IPS DF 4.7 (cell line): ENCODE results near the gene NPY5R.

Source experiments
- DNase-seq: peaks from one replicate; pipeline ENCODE4 v3.0.0-alpha.2; 2013; ENCODE audit warnings: low spot score; ENCODE audit errors: extremely low read depth

NPY5R gene

DNA sequence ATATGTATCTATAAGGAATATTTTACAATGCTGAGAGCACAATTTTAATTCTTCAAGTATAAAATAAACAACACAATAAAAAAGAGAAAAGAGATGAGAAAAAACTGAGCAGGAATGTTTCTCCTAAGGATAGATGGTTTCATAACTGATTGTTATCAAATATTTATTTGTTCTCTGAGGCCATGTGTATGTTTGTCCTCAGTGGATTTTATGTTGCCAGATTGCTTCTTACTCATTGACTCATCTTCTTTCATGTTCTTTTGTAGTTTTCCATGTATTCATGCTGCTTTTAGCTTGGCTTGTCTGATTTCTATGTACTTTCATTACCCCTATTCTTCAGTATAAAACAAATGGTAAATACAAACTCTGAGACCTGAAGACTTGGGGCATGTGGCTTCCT, 41.2 kb downstream of the NPY5R start:
- DNase-seq: no peak

- DNase-seq: no peak
These were observed 41.8 kb downstream of the NPY5R start for GRCh38 chr4:163385466-163385865.

- no peak for DNase-seq
These were observed 48.1 kb downstream of the NPY5R start for GRCh38 chr4:163391756-163392155.

GRCh38 chr4:163392328-163392727, 48.6 kb downstream of the NPY5R start:
- no peak for DNase-seq

- DNase-seq: no peak
These were observed 49.8 kb downstream of the NPY5R start for GRCh38 chr4:163393471-163393870.

DNA sequence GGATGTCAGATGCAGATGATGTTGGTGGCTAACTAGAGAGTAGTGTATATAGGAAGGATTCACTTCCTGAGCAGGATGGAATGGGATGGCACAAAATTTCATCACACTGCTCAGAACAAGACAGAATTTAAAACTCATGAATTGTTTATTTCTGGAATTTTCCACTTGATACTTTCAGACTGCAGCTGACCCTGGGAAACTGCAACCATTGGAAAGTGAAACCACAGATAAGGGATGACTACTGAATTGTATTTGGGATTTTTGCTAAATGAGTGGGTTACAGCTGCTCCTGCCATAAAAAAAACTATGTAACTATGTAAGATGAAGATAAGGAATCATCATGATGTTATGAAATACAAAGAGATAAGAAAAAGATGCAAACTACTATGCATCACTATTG, 51.4 kb downstream of the NPY5R start:
- DNase-seq: no peak

DNA sequence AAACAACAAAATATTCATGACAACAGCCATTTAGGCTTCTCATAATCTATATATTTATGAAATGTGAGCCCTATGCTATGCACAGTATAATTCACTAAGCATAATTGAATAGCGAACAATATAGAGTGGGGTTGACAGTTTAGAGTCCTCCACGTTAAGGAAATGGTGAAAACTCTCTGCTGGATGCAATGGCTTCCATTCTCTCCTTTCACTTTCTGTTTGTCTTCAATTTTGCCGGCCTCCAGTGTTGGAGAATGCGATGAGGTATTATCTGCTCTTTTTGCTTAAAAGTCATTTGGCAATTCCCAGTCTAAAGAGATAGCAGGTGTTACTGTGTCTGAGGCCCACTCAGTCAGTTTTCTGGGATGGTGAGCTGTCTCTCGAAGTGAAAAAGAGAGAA, 52.1 kb downstream of the NPY5R start:
- no peak for DNase-seq

- DNase-seq: no peak
These were observed 54.5 kb downstream of the NPY5R start for GRCh38 chr4:163398238-163398637.

DNA sequence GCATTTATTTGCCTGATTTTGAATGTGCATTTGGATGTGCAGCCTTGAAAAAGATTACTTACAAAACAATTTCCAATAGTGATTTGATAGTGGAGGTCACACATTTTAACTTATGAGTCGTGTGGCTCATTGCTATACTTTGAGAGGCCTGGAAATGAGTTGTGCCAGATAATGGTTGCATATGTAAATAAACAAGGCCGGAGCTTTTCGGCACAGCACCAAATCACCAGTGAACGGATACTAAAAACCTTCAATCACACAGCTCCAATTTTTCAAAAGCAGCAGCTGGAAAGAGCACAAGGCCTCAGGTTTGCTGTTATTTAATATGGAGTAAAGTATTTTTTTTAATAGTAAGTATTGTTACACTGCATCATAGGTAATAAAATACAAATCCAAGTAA, 57.2 kb downstream of the NPY5R start:
- DNase-seq: no peak
